SK-N-MC (cell line): Measurements from ENCODE around the gene HOXB4.
A peak's percentile ranks its signal among the peaks of the same experiment; 100 is the strongest.

Source experiments
- DNase-seq: peaks from one replicate; pipeline ENCODE4 v3.0.0-alpha.2; 2011; ENCODE audit warnings: low read depth, low spot score
- H3K27ac ChIP-seq: fragments of 200-600 bp; sonication (generic); 2 replicates; pipeline ENCODE4 v1.5.1; 2016; ENCODE audit warnings: mixed run types
- H3K36me3 ChIP-seq: fragments of 200-600 bp; sonication (generic); 2 replicates; pipeline ENCODE4 v1.6.1; 2017; ENCODE audit warnings: antibody characterized with exemption, low read length, mixed read lengths; ENCODE audit not compliant: insufficient read depth
- H3K4me3 ChIP-seq: fragments of 200-600 bp; sonication (generic); 2 replicates; pipeline ENCODE4 v1.5.1; 2016
- H3K9ac ChIP-seq: fragments of 200-600 bp; sonication (generic); 2 replicates; pipeline ENCODE4 v1.8.0; 2017; ENCODE audit warnings: mixed run types, mixed read lengths; ENCODE audit not compliant: insufficient read length
- H3K9me3 ChIP-seq: fragments of 200-600 bp; sonication (generic); 2 replicates; pipeline ENCODE4 v1.6.1; 2017; ENCODE audit warnings: low read depth, mild to moderate bottlenecking, antibody characterized with exemption, low read length, moderate library complexity, mixed read lengths
- EZH2 ChIP-seq: fragments of 200-600 bp; sonication (generic); IDR thresholded peaks from one replicate; pipeline ENCODE4 v1.6.1; 2017; ENCODE audit warnings: antibody characterized with exemption
- FOXP2 ChIP-seq: optimal IDR thresholded peaks from 2 replicates; pipeline ENCODE3; 2011; ENCODE audit warnings: mild to moderate bottlenecking, moderate library complexity; ENCODE audit not compliant: insufficient read depth; ENCODE audit errors: extremely low read length, control extremely low read depth
- POLR2AphosphoS5 ChIP-seq: IDR thresholded peaks from 2 replicates; pipeline ENCODE4 v1.6.1; 2012; ENCODE audit warnings: mild to moderate bottlenecking, low read depth, low read length, borderline replicate concordance

HOXB4 gene

DNA sequence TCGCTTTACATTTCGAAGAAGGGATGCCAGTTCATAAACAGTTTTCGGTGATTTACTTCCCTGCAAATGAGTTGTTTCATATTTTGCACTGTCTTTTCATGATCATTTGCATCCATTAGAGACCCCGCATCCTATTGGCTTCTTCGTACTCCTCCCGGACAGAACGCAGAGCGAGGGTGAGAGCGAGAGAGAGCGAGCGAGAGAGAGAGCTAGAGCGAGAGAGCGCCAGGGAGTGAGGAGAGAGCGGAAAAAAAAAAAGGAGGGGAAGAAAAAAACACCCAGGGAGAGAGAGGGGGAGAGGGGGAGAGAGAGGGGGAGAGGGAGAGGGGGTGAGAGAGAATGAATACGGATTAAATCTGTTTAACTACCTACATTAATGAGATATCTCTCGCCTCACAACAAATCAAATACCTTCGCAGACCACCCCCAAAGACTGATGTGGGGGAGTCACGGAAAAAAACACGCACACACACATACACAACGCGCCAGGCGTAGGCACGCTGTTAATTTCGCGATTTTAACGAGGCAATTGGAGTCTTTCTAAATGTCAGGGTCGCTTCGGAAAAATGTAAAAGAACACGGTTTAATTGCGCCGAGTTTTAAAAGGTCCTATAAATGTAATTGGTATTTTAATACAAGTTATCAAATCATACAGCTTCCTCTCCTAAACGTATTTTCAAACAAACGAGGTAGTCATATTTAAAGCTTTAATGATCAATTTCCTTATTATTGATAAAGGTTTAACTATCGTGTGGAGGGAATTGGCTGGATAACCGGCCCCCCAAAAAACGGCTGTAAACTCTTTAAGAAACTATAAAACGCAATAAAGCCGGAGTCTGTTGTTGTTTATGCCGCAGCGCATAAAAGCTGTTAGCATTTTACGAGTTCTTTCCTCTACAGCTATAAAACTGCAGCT, 37.2 kb upstream of the HOXB4 start, which contains the start of gene HOXB8:
HOXB8 (minus strand) TSS at position 246 of the 916 bp plus-strand sequence. CDS start 588 bp downstream, outside the sequence.
- no peaks in the 10 kb centered on the region for H3K9me3 ChIP-seq
- no peak within 1 kb of the TSS for H3K27ac ChIP-seq
- TF ChIP-seq POLR2AphosphoS5 (no peak), EZH2 (no peak), FOXP2 (peak; percentile 73)
- H3K9ac ChIP-seq, result peak within 1 kb of the TSS; percentile 51
- DNase-seq, result no peak
- peak within 1 kb of the TSS; percentile 84 for H3K4me3 ChIP-seq
- no peaks in the 10 kb centered on the region for H3K36me3 ChIP-seq

GRCh38 chr17:48613862-48614694, 35.9 kb upstream of the HOXB4 start:
- H3K9me3 ChIP-seq, result no peaks in the 10 kb centered on the region
- peak overlapping the region; percentile 84 for H3K4me3 ChIP-seq
- H3K36me3 ChIP-seq, result no peaks in the 10 kb centered on the region
- no peak overlapping the region for H3K27ac ChIP-seq
- DNase-seq, result no peak
- TF ChIP-seq POLR2AphosphoS5 (no peak), EZH2 (no peak), FOXP2 (no peak)
- peak overlapping the region; percentile 51 for H3K9ac ChIP-seq

DNA sequence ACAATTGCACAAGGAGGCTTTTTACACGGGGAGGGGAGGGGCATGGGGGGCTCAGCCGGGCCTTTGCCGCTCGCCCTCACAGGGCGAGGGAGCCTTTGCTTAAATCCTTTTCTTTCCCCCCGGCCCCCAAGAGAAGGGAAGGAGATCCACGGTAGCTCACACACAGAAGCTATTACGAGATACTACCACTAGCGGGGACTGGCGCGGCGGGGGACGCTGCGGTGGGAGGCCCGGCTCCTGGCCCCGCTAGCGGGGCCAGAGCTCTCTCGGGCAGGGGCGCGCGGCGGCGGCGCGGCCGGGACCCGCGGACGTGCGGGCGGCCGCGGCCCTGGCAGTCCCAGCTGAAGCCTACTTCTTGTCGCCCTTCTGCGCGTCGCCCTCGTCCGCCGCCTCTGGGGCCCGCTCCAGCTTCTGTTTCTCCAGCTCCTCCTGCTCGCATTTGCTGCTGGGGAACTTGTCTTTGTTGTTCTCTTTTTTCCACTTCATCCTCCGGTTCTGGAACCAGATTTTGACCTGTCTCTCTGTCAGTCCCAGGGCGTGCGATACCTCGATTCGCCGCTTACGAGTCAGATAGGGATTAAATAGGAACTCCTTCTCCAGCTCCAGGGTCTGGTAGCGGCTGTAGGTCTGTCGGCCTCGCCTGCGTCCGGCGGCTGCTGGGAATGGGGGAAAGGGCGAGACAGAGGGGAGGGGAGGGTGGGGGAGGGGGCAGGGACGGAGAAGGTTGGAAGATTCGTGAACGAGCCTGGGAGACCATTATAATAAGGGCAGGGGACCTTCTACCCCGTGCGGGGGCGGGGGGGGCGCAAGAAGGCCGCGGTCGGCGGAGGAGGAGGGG, 34.9 kb upstream of the HOXB4 start:
- Histone ChIP-seq H3K9ac (peak overlapping the region; percentile 65), H3K36me3 (no peaks in the 10 kb centered on the region), H3K27ac (peak overlapping the region; percentile 90), H3K4me3 (peak overlapping the region; percentile 84), H3K9me3 (no peaks in the 10 kb centered on the region)
- no peak for DNase-seq
- no peak for TF ChIP-seq FOXP2
- TF ChIP-seq POLR2AphosphoS5, result no peak
- TF ChIP-seq EZH2, result no peak

DNA sequence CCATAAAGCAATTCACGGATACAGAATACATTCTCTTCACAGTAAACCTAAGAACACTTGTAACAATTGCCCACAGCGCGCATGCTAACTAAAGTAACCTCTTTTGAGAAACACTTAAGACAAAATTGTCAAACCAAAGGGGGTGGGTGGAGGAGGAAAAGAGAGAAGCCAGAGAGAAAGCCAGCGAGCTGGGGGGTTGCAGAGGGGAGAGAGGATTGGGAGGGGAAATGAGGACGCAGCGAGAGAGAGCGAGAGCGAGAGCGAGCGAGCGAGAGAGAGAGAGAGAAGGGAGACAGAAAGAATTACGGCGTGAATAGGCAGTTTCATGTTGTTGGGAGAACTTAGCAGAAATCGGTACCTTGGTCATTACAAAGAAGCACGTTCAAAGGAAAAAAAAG, 34.3 kb upstream of the HOXB4 start:
- Histone ChIP-seq H3K9me3 (no peaks in the 10 kb centered on the region), H3K27ac (peak overlapping the region; percentile 90)

DNA sequence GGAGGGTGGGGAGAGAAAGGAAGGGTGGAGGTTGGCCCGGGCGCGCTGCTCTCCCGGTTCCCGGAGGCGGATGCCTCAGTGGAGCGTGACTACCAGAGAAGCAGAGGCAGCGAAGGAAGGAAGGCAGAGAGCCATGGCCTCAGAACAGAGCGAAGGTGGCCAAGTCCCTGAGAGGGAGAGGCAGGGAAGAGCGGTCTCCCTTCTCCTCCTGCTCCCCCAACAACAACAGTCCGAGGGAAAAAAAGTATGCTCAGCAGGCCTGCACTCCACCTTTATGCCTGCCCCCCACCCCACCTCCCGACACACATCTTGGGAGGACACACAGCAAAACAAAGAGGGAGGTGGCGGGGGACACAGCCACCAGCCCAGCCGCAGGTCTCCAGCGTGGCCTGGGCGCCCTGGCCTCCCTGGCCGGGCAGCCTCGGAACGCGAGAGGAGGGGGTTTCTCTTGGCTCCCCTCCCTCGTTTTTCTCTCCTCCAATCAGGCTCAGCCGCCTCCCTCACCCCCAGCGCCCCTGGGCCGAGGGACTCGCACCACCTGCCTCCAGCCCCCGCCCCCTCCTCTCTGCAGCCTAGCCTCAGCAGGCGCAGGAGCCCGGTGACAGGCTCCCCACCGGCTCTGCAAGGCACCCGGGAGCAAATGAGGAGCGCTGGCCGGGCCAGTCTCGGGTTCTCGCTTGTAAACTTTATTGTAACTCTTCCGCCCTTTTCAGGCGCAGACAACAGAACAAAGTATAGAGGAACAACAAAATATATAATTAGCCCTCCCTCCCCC, 33.7 kb upstream of the HOXB4 start:
- no peak for DNase-seq
- no peaks in the 10 kb centered on the region for H3K9me3 ChIP-seq
- H3K9ac ChIP-seq, result peak overlapping the region; percentile 85
- H3K27ac ChIP-seq, result peak overlapping the region; percentile 90
- H3K4me3 ChIP-seq, result peak overlapping the region; percentile 84
- H3K36me3 ChIP-seq, result 0 out of 2 replicates have a peak, but pooled peaks cover 7% of the 10 kb centered on the region
- TF ChIP-seq EZH2, result no peak
- TF ChIP-seq FOXP2, result no peak
- no peak for TF ChIP-seq POLR2AphosphoS5

More for the DNA sequence above, 34.3 kb upstream of the HOXB4 start:
- H3K36me3 ChIP-seq, result 0 out of 2 replicates have a peak, but pooled peaks cover 3% of the 10 kb centered on the region
- H3K4me3 ChIP-seq, result peak overlapping the region; percentile 84
- peak overlapping the region; percentile 65 for H3K9ac ChIP-seq
- TF ChIP-seq POLR2AphosphoS5, result peak; percentile 13; the same call in 1 of the 2 replicates
- no peak for TF ChIP-seq FOXP2
- DNase-seq, result no peak

GRCh38 chr17:48611213-48611612, 33.1 kb upstream of the HOXB4 start:
- H3K4me3 ChIP-seq, result peak overlapping the region; percentile 84
- peak overlapping the region; percentile 85 for H3K9ac ChIP-seq

More at GRCh38 chr17:48611213-48611612, 33.1 kb upstream of the HOXB4 start:
- Histone ChIP-seq H3K9me3 (no peaks in the 10 kb centered on the region), H3K36me3 (0 out of 2 replicates have a peak, but pooled peaks cover 11% of the 10 kb centered on the region), H3K27ac (peak overlapping the region; percentile 90)
- no peak; the same call in 1 of the 2 replicates for TF ChIP-seq POLR2AphosphoS5
- no peak for TF ChIP-seq FOXP2
- no peak for TF ChIP-seq EZH2
- DNase-seq, result no peak
